ENCODE data around the gene MAP4K1.
"Not testable (repeated sequence)": the region's sequence is repeated elsewhere in the genome, so short reads cannot be mapped to it uniquely, and the experiment has no call there.

The MAP4K1 gene

DNA sequence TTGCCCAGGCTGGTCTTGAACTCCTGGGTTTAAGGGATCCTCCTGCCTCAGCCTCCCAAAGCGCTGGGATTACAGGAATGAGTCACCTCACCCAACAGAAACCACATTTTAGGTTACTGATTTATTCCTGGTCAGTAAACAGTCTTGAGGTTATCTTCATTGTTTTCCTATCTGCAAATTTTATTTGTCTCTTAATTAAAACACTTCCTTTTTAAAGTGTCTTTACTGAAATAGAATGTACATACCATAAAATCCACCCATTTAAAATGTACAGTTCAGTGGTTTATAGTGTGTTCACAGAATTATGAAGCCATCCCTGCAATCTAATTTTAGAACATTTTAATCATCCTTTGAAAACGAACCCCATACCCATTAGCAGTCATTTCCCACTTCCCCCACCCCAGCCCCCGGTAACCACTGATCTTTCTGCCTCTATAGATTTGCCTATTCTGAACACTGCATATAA, 63.0 kb downstream of the MAP4K1 start:
- Histone ChIP-seq H3K27me3 (ENCODE audit: insufficient read depth, low read length) (no peaks in the 10 kb centered on the region; the same call in none of the 2 replicates), H3K27ac (ENCODE audit: low read depth, low read length) (no peak overlapping the region), H3K79me2 (ENCODE audit: control insufficient read depth, insufficient read depth, low read length, unreplicated experiment) (no peaks in the 10 kb centered on the region), H3K4me1 (ENCODE audit: control insufficient read depth, insufficient read depth, low read length, unreplicated experiment) (no peaks in the 10 kb centered on the region), H2AFZ (ENCODE audit: low read length, unreplicated experiment) (no peak overlapping the region), H3K4me3 (ENCODE audit: low read depth, low read length) (no peak overlapping the region), H3K36me3 (ENCODE audit: insufficient read depth, low read length) (no peaks in the 10 kb centered on the region)

DNA sequence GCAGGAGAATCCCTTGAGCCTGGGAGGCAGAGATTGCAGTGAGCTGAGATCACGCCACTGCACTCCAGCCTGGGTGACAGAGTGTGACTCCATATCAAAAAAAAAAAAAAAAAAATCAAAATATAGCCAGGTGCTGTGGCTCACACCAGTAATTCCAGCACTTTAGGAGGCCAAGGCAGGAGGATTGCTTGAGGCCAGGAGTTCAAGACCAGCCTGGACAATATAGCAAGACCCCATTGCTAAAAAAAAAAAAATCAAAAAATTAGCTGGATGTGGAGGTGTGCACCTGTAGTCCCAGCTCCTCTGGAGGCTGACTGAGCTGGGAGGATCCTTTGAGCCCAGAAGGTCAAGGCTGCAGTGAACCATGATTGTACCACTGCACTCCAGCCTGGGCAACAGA, 64.5 kb downstream of the MAP4K1 start:
- not testable (repeated sequence) for H2AFZ ChIP-seq (ENCODE audit: low read length, unreplicated experiment); H3K27me3 ChIP-seq (ENCODE audit: insufficient read depth, low read length); H3K36me3 ChIP-seq (ENCODE audit: insufficient read depth, low read length); H3K4me3 ChIP-seq (ENCODE audit: low read depth, low read length); H3K4me1 ChIP-seq (ENCODE audit: control insufficient read depth, insufficient read depth, low read length, unreplicated experiment); H3K79me2 ChIP-seq (ENCODE audit: control insufficient read depth, insufficient read depth, low read length, unreplicated experiment); H3K27ac ChIP-seq (ENCODE audit: low read depth, low read length)

DNA sequence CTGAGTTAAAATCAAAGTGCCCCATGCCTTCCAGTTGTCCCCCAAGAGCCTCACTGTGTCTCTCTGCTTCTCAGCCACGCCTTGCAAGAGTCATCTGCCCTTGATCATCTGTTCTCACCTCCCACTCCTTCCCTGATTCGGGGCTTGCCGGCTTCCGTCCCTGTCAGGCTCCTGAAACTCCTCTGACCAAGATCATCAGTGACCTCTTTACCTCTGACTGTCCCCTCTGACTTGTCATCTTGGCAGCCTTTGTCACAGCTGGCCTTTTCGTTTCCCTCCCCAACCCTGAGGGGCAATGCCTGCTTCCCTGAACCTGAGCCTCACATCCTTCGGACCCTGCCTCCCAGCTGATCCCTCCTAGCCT, 66.3 kb downstream of the MAP4K1 start:
- no peaks in the 10 kb centered on the region for H3K36me3 ChIP-seq (ENCODE audit: insufficient read depth, low read length)
- no peak overlapping the region for H2AFZ ChIP-seq (ENCODE audit: low read length, unreplicated experiment)
- no peaks in the 10 kb centered on the region for H3K4me1 ChIP-seq (ENCODE audit: control insufficient read depth, insufficient read depth, low read length, unreplicated experiment)
- H3K27ac ChIP-seq (ENCODE audit: low read depth, low read length), result no peak overlapping the region
- H3K4me3 ChIP-seq (ENCODE audit: low read depth, low read length), result no peak overlapping the region
- H3K79me2 ChIP-seq (ENCODE audit: control insufficient read depth, insufficient read depth, low read length, unreplicated experiment), result no peaks in the 10 kb centered on the region
- H3K27me3 ChIP-seq (ENCODE audit: insufficient read depth, low read length), result no peaks in the 10 kb centered on the region; the same call in none of the 2 replicates

- H3K27ac ChIP-seq (ENCODE audit: low read depth, low read length), result no peak overlapping the region
- H3K36me3 ChIP-seq (ENCODE audit: insufficient read depth, low read length), result no peaks in the 10 kb centered on the region
- no peaks in the 10 kb centered on the region for H3K4me1 ChIP-seq (ENCODE audit: control insufficient read depth, insufficient read depth, low read length, unreplicated experiment)
- H3K79me2 ChIP-seq (ENCODE audit: control insufficient read depth, insufficient read depth, low read length, unreplicated experiment), result no peaks in the 10 kb centered on the region
- H3K27me3 ChIP-seq (ENCODE audit: insufficient read depth, low read length), result no peaks in the 10 kb centered on the region; the same call in none of the 2 replicates
- H3K4me3 ChIP-seq (ENCODE audit: low read depth, low read length), result no peak overlapping the region
- no peak overlapping the region for H2AFZ ChIP-seq (ENCODE audit: low read length, unreplicated experiment)
Measured at GRCh38 chr19:38550376-38550775, 67.4 kb downstream of the MAP4K1 start.

GRCh38 chr19:38549942-38550341, 67.8 kb downstream of the MAP4K1 start:
- Histone ChIP-seq H3K79me2 (ENCODE audit: control insufficient read depth, insufficient read depth, low read length, unreplicated experiment) (no peaks in the 10 kb centered on the region), H3K27me3 (ENCODE audit: insufficient read depth, low read length) (no peaks in the 10 kb centered on the region; the same call in none of the 2 replicates), H3K4me1 (ENCODE audit: control insufficient read depth, insufficient read depth, low read length, unreplicated experiment) (peaks cover 2% of the 10 kb centered on the region), H3K36me3 (ENCODE audit: insufficient read depth, low read length) (no peaks in the 10 kb centered on the region), H3K27ac (ENCODE audit: low read depth, low read length) (no peak overlapping the region), H2AFZ (ENCODE audit: low read length, unreplicated experiment) (no peak overlapping the region), H3K4me3 (ENCODE audit: low read depth, low read length) (no peak overlapping the region)

DNA sequence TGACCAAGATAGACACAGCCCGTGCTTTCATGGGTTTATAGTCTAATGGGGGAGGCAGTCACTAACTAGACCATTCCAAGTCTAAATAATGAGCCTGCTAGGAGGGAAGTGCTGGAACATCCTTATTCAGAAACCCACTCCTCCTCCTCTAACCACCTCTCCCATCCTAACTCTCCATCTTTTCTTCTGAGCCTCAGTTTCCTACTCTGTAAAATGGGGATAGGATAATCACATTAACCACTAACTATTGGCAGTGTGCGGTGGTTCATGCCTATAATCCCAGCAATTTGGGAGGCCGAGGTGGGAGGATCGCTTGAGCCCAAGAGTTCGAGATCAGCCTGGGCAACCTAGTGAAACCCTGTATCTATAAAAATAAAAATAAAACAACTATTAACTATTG, 68.7 kb downstream of the MAP4K1 start:
- Histone ChIP-seq H3K79me2 (ENCODE audit: control insufficient read depth, insufficient read depth, low read length, unreplicated experiment) (no peaks in the 10 kb centered on the region), H3K4me3 (ENCODE audit: low read depth, low read length) (no peak overlapping the region), H3K4me1 (ENCODE audit: control insufficient read depth, insufficient read depth, low read length, unreplicated experiment) (peaks cover 7% of the 10 kb centered on the region), H3K27me3 (ENCODE audit: insufficient read depth, low read length) (no peaks in the 10 kb centered on the region; the same call in none of the 2 replicates), H2AFZ (ENCODE audit: low read length, unreplicated experiment) (no peak overlapping the region), H3K27ac (ENCODE audit: low read depth, low read length) (no peak overlapping the region), H3K36me3 (ENCODE audit: insufficient read depth, low read length) (no peaks in the 10 kb centered on the region)

- no peaks in the 10 kb centered on the region for H3K36me3 ChIP-seq (ENCODE audit: insufficient read depth, low read length)
- H3K79me2 ChIP-seq (ENCODE audit: control insufficient read depth, insufficient read depth, low read length, unreplicated experiment), result no peaks in the 10 kb centered on the region
- no peak overlapping the region for H2AFZ ChIP-seq (ENCODE audit: low read length, unreplicated experiment)
- H3K4me3 ChIP-seq (ENCODE audit: low read depth, low read length), result no peak overlapping the region
- no peak overlapping the region for H3K27ac ChIP-seq (ENCODE audit: low read depth, low read length)
- peaks cover 7% of the 10 kb centered on the region for H3K4me1 ChIP-seq (ENCODE audit: control insufficient read depth, insufficient read depth, low read length, unreplicated experiment)
- H3K27me3 ChIP-seq (ENCODE audit: insufficient read depth, low read length), result no peaks in the 10 kb centered on the region; the same call in none of the 2 replicates
Measured at GRCh38 chr19:38547421-38547820, 70.3 kb downstream of the MAP4K1 start.

DNA sequence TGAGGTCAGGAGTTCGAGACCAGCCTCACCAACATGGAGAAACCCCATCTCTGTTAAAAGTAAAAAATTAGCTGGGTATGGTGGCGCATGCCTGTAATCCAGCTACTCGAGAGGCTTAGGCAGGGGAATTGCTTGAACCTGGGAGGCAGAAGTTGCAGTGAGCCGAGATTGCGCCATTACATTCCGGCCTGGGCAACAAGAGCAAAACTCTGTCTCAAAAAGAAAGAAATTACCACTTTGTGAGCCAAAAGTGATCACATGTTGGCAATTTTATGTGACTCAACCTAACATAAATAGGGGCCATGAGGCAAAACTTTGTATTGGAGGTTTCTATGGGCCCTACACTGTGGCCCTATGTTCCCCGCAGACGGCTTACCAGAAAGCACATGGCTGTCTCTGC, 72.2 kb downstream of the MAP4K1 start:
- no peak overlapping the region for H2AFZ ChIP-seq (ENCODE audit: low read length, unreplicated experiment)
- no peaks in the 10 kb centered on the region; the same call in 1 of the 2 replicates for H3K27me3 ChIP-seq (ENCODE audit: insufficient read depth, low read length)
- no peaks in the 10 kb centered on the region for H3K79me2 ChIP-seq (ENCODE audit: control insufficient read depth, insufficient read depth, low read length, unreplicated experiment)
- peaks cover 7% of the 10 kb centered on the region for H3K4me1 ChIP-seq (ENCODE audit: control insufficient read depth, insufficient read depth, low read length, unreplicated experiment)
- no peak overlapping the region for H3K4me3 ChIP-seq (ENCODE audit: low read depth, low read length)
- H3K27ac ChIP-seq (ENCODE audit: low read depth, low read length), result no peak overlapping the region
- H3K36me3 ChIP-seq (ENCODE audit: insufficient read depth, low read length), result no peaks in the 10 kb centered on the region

DNA sequence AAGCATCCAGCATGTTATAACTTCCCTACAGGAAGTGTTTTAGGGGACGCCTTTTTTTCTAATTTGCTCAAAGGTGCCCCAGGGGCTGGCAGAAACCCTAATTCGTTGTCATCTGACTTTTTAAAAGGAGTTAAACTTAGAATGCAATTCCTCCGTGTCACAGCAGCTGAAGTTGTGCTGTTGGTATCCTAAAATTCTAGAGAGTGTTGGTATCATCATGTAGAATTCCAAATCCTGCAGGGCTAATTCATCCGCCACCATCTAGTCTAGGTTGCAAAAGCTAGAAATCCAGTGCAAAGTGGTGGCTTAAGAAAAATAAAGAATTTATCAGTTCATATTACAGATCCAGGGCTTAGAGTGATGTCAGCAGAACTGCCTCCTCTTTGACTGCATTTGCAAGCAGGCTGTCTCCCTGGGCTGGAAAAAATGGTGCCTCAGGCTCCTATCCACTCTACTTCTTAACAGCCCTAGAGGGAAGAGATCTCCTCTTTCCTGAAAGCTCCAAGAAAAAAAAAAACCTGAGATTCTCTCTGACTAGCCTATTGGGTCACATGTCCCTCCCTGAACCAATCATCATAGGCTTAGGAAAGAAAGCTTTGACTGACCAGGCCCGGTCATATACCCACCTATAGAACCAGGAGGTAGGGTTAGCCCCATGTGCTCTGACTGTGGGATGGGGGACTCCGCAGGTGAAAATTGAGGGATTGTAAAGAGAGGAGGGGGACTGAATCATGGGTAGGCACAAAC, 73.0 kb downstream of the MAP4K1 start:
- H3K27me3 ChIP-seq (ENCODE audit: insufficient read depth, low read length), result no peaks in the 10 kb centered on the region
- H3K79me2 ChIP-seq (ENCODE audit: control insufficient read depth, insufficient read depth, low read length, unreplicated experiment), result no peaks in the 10 kb centered on the region
- no peaks in the 10 kb centered on the region for H3K36me3 ChIP-seq (ENCODE audit: insufficient read depth, low read length)
- H2AFZ ChIP-seq (ENCODE audit: low read length, unreplicated experiment), result peak overlapping the region; percentile 76
- H3K4me1 ChIP-seq (ENCODE audit: control insufficient read depth, insufficient read depth, low read length, unreplicated experiment), result peaks cover 7% of the 10 kb centered on the region
- H3K4me3 ChIP-seq (ENCODE audit: low read depth, low read length), result 0 out of 2 replicates have a peak overlapping the region, but pooled peaks have one; percentile 62
- peak overlapping the region; percentile 67 for H3K27ac ChIP-seq (ENCODE audit: low read depth, low read length)

DNA sequence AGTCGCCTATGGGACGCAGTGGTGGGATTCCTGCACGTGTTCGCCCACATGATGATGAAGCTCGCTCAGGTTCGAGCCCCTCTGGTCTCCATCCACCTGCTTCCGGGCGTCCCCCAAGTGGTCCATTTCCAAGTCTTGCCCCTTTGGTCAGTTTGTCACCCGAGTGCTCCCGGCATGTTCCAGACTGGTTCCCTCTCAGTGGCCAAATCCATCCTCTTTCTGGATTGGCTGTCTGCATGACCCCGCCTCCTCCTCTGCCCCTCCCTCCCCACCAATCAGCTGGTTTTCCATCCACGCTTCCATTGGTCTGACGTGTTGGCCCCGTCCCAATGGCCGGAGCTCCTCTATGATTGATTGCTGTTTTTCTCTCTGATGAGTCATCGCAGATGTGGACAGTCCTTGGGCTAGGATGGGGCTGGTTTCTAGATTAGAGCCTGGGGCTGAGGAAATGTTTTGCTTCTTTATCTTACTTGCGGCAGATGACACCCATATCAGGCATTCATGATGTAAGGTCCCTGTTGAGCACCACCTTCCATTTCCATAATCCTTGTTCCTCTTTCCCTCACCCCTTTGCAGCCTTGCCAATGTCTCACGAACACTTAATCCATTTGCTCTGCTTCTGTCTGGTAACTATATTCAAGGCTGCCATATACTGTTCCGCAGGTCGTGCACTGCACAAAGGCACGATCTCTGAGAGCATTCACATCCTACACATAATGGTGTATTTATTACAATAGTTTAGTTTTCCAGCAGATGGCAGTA, 73.8 kb downstream of the MAP4K1 start:
- Histone ChIP-seq H3K27ac (ENCODE audit: low read depth, low read length) (peak overlapping the region; percentile 67), H3K4me1 (ENCODE audit: control insufficient read depth, insufficient read depth, low read length, unreplicated experiment) (peaks cover 7% of the 10 kb centered on the region), H3K4me3 (ENCODE audit: low read depth, low read length) (peak overlapping the region; percentile 62), H2AFZ (ENCODE audit: low read length, unreplicated experiment) (peak overlapping the region; percentile 76), H3K27me3 (ENCODE audit: insufficient read depth, low read length) (no peaks in the 10 kb centered on the region), H3K36me3 (ENCODE audit: insufficient read depth, low read length) (no peaks in the 10 kb centered on the region), H3K79me2 (ENCODE audit: control insufficient read depth, insufficient read depth, low read length, unreplicated experiment) (no peaks in the 10 kb centered on the region)

Data from ACC112 (cell line).